Gastroesophageal sphincter (tissue), 3 donors: ENCODE measurements around the gene SDHAF4.

Experiments
- EP300 ChIP-seq: sonication (generic); formaldehyde crosslinking; IDR thresholded peaks from one replicate; pipeline ENCODE4 v1.6.1; 2017; ENCODE audit warnings: antibody characterized with exemption, mild to moderate bottlenecking
- POLR2A ChIP-seq, 2 donors: fragments of 450-650 bp; IDR thresholded peaks; one replicate each; pipeline ENCODE4 v1.6.1; 2017; ENCODE audit warnings: antibody characterized with exemption in 2 of 2, mild to moderate bottlenecking in 2 of 2, moderate library complexity in 1 of 2
- POLR2AphosphoS5 ChIP-seq: sonication (generic); formaldehyde crosslinking; IDR thresholded peaks from one replicate; pipeline ENCODE4 v1.6.1; 2017; ENCODE audit warnings: antibody characterized with exemption
- TF ChIP-seq, protein P1 (sequence below), 4 experiments: fragments of 200-600 bp in 2 of 4; fragments of 450-650 bp in 2 of 4; sonication (generic) in 1 of 4; IDR thresholded peaks; one replicate each; pipeline ENCODE4 v1.5.1; 2017 to 2019; ENCODE audit warnings: antibody characterized with exemption in 4 of 4, mild to moderate bottlenecking in 2 of 4, moderate library complexity in 2 of 4

GRCh38 chr6:70557998-70558397 is 8.7 kb upstream of the SDHAF4 start:
- TF ChIP-seq, protein P1, sequence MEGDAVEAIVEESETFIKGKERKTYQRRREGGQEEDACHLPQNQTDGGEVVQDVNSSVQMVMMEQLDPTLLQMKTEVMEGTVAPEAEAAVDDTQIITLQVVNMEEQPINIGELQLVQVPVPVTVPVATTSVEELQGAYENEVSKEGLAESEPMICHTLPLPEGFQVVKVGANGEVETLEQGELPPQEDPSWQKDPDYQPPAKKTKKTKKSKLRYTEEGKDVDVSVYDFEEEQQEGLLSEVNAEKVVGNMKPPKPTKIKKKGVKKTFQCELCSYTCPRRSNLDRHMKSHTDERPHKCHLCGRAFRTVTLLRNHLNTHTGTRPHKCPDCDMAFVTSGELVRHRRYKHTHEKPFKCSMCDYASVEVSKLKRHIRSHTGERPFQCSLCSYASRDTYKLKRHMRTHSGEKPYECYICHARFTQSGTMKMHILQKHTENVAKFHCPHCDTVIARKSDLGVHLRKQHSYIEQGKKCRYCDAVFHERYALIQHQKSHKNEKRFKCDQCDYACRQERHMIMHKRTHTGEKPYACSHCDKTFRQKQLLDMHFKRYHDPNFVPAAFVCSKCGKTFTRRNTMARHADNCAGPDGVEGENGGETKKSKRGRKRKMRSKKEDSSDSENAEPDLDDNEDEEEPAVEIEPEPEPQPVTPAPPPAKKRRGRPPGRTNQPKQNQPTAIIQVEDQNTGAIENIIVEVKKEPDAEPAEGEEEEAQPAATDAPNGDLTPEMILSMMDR (IDR thresholded peaks at IDR 0.05), result no peak
- TF ChIP-seq EP300, result no peak
- no peak for TF ChIP-seq POLR2AphosphoS5
- TF ChIP-seq POLR2A (IDR thresholded peaks at IDR 0.05), result no peak
